ENCODE measurements around the gene PARD3.

Gene PARD3

DNA sequence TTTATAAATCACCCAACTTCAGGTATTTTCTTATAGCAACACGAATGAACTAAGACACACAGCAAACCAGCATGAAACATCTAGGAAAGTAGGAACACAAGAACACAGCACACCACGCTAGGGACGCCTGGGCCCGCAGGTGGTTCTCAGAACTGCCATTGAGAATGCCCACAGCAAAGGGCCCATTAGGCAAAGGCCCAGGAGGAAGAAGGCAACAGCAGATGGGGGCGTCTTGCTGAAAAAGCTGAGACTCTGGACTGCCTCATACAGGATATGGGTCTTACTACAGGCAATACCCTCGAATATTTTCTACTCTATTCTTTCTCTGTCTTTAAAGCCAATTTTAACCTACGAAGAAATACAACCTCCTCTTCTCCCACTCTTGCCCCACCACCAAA is 77.3 kb downstream of the PARD3 start:
- no peak for DNase-seq

DNA sequence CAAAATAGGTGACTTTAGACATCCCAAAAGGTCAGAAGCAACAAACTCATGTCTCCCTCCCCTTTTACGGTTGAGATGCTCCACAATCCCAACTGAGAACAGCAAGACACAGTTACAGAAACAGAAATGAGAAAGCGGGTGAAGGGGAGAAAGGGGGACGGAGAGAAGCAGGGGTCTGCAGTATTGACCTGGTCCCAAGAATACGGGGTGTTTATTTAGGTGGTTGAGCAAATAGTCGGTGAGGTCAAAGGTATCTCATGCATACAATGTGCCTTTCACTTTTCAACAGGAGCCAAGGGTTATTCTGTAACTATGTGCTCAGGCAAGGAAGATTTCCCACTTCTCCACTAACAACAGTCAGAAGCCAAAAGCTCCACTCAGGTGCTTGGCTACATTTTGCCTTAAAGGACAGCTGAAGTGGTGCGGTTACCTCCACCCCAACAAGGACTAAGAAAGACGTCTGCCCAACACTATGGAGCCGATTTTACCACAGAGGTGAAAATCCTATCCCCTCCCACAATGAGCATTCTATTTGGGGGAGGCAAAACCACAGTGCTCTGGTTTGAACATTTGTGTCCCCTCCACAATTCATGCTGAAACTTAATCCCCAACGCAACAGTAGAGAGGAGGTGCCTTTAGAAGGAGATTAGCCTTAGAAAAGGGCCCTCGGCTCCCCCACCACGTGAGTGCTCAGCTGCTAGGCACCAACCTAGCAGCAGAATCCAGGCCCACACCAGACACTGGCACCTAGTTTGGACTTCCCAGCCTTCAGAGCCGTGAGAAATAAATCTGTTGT is 77.9 kb downstream of the PARD3 start:
- no peak for DNase-seq

DNA sequence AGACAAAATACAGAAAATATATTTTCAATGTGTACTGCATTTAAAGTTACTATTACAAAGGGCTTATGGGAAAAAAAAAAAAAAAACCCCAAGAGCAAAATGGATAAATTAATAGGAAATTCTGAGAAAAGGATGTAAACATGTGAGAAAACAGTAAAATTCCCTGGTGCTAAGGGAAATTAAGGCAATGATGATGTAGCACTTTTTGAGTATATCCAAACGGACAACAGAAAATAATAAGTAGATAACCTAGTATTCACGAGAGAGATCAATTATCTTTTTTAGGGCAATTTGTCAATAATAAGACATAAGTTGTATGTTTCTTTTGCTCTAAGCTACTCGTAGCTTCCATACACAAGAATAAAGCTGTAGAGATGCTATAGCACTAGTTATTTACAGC is 80.2 kb downstream of the PARD3 start:
- no peak for DNase-seq

DNA sequence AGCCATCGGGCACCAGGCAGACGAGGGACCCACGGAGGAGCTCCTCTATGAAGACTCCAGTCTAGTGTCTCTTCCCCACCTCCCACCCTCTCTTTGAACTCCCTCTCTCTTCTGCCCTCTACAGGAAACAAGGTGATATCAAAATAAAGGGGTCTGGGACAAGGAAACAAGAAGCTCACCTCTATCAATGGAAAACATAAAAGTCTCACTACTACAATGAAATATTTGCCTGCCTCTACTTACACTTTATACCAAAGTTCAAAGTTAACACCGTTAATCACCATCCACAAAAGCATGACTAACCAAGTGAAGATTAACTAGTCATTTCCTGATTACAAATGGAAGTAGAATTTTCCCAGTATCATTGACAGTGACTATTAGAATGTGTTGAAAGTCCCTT is 82.2 kb downstream of the PARD3 start:
- DNase-seq: no peak

DNA sequence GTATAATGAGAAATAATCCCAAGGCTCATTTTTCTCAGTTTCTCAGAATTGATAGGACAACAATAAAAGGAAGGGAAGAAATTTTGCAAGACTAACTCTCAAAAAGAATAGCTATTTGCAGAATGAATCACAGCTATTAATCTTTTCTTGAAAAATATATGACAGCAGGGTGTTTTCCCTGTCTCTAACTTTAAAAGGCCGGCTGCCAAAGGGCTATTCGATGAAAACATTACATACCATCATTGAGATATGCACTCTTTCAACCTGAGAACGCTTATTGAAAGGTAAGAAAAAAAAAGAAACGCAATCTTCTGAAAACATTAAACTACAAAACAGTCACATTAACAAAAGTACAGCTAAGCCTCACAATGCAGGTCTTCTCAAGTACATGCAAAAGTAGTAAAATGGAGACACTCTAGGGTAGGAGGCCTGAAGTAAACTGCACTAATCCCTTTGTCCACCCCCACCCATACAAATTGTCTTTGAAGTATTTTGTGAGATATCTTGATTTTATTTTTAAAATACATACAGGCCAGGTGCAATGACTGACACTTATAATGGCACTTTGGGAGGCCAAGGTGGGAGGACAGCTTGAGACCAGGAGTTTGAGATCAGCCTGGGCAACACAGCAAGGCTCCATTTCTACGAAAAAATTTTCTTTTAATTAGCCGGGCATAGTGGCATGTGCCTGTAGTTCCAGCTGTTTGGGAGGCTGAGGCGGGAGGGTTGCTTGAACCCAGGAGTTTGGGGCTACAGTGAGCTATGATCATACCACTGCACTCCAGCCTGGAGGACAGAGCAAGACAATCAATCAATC is 83.0 kb downstream of the PARD3 start:
- DNase-seq: no peak

DNA sequence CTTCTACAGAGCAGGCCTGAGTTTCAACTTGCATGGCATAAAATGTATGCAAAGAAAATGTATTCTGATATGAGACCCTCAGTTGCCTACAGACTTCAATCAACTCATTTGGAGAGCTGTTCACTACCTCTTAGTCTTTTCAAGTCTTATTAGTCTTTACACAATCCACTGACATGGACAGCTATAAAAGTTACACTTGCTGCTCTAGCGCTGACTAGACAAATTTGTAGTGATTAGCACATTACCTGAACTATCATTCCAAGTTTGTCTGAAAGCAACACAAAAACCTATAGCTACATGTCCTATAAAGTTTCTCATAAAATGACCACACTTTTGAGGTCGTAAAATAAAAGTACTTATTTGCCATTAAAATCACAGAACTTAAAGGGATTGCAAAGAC is 83.9 kb downstream of the PARD3 start:
- no peak for DNase-seq

DNA sequence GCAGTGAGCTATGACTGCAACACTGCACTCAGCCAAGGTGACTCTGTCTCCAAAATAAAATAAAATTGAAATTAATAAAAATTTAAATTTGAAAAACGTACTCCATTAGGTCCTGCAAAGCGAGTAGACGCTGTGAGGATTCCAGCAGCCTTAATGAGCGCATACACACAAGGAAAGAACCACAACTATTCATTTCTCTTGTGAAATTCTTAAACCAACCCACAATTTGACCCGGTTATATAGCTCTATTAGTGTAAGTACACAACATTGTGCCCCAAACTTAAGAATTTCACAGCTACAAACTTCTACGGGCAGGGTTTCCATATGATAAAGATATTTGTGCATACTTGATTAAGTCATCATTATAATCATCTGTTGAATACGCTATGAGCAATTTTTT is 84.4 kb downstream of the PARD3 start:
- no peak for DNase-seq

DNA sequence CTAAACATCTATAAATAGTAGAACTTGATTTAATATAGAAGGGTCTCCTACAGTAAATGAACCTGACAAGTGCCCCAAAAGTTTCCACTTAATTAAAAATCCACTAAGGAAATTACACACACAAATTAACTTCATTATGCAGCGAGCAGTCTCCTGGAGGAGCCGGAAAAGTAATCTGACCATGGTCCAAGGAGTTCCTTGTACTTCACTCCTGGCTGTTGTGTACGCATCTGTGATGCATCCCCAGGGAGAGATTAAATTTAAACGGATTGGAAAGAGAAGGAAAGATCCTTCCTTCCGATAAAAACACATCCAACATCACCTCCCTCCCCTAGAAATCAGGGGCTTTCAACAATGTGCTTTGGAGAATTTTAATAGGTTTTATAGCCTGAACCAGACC is 85.5 kb downstream of the PARD3 start:
- DNase-seq: no peak

DNA sequence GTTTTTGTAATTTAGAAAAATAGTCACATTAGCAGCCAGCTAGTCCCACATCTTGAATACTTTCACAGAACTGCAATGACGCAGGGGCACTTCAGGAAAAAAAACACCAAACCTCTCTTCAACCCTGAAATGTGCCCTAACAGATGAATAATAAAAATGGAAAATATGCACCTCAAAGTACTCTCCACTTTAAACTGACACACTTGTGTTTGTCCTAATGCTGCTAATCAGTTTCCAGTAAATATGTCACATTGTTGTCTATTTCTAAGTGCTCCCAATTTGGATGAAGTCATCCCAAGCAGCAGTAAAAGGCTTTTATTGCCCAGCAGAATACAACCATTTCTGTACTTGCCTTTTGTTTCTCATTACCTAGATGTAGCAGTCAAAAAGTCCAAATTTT is 86.7 kb downstream of the PARD3 start:
- no peak for DNase-seq

DNA sequence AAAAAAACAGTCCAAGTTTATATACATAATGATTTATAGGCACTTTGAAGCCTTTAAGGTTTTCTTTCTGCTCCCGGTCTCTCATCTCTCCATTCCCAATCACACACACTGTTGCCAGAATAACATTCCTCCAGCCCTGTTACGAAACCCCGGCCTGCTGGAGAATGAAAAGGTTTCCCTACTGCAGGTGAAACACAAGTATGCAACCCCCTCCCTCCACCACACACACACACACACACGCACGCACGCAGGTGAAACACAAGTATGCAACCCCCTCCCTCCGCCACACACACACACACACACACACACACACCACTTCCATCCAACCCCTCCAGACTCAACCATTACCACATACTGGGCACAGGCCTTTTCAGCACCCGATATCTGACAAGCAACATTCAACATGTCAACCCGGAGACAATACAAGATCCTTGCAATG is 87.5 kb downstream of the PARD3 start:
- DNase-seq: no peak

DNA sequence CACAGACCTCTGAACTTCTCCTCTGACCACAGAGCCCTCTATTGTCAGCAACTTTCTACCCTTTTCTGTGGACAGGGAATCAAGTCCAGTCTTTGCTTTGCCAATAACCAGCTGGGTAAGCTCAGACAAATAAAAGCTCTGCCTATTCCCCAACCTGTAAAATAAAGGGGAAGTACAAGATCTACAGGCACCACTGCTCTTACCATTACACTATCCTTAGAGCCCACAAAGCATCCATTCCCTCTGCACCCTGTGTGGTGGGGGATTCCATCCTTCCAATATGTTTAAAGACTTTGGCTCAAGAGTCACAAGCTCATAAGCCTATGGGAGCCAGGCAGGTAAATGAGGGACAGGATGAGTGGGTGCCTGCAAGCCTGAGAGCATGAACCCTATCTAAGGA is 88.2 kb downstream of the PARD3 start:
- DNase-seq: no peak

DNA sequence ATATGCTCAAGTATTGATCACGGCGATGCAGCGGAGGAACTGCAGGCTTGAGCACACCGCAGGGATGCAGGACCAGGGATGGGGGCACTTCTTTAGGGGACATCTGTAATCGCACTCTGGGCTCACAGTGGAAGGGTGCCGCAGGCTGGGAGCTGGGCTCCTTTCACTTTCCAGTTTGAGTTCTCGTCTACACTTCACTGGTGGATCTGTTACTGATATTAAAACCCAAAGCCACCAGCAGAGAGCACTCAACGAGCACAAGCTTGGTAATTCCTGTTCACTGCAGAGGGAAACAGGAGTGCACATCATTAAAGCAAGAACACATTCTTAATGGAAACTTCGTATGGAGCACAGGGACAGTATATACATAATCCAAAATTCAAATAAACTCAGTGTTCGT is 91.3 kb downstream of the PARD3 start:
- DNase-seq: no peak

DNA sequence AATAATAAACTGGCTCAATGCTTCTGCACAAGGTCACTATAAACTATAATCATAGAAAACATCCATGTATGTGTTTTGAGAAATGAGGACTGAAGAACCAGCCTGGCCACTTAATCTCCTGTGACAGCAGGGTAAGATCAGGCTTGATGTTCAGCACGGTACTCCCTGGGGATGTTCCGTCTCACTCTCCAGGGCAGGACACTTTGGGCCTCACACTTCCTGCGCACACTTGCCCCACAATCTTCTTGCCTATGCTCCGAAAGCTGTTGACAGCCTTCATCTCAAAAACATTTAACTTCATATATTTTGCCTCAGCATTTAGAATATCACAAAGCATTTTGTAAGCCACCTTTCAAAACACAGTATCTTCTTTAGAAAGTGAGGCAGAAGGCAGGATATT is 92.7 kb downstream of the PARD3 start:
- DNase-seq: no peak

DNA sequence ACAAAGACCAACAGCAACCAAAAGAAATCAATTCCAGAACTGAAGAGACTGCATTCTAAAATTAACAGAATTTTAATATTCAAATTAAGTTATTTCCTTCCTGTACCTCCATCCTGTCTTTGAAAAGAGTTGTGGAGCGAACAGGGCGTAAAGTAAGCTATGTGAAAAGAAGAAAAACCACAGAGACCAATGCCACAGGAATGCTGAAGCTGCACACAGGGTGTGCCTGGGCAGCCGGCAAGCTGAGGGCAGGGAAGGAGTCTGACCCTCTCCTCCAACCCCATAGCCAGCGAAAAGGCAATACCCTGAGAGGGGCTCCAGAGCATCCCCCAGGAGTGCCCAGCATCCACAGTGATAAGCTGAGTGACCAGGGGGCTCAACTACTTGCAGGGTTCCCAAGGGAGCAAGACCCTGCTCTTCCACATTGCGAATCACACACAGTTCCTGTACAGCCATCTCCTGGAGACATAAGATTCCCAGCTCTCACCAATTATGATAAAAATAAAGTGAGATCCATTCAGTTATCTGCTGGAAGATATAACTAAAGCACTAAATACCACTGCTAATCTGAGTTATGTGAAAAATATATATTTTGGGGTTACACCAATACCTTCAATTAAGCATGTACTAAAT is 93.8 kb downstream of the PARD3 start:
- DNase-seq: no peak

DNA sequence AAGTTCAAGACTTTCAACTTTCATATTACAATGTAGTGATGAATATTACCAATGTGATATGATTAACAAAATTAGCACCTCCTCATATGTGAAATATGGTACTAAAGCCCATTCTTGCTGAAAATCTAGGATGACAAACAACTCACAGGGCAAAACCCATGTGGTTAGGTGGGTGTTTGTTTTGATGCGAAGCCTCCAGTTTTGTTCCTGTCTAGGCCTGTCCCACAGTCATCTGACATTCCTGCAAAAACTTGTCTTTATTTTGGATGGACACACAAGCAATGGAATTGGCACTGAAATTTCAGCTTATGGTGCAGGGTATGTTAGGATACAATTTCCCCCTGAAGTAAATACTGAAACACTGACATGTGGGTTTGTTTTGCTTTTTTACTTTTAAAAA is 95.3 kb downstream of the PARD3 start:
- no peak for DNase-seq

DNA sequence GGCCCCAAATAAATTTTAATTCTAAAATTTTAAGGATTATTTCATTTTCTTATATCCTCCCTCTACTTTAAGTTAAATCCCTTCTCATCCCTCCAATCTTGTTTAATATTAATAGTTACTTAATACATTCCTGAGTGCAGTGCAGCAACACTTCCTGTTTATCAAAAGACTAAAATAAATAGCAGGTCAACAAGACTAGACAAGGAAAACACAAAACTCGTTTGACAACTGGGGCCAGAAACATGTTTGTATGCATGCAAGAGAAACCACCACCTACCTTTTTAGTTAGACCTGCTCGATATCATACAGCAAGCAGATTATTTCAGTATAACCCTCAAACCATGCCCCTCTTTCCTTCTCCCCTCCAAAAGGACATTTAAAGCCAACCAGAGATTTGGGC is 95.8 kb downstream of the PARD3 start:
- DNase-seq: no peak

DNA sequence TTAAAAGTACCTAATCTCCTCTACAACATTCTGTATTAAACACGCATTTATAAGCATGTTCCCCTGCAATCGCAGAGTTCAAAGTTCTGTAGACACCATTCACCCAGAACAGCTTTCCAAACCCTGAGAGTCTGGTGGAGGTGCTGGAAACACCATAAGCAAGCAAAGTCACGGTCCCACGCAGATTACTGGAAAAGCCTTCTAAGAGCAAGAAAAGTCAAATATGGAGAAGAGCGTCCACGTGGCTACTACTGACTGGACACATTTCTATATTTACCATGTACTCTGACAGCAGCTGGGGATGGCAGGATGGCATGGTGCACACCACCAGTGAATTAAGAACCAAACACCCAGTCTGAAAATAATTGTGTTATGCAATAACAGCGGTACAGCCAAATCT is 97.7 kb downstream of the PARD3 start:
- no peak for DNase-seq

DNA sequence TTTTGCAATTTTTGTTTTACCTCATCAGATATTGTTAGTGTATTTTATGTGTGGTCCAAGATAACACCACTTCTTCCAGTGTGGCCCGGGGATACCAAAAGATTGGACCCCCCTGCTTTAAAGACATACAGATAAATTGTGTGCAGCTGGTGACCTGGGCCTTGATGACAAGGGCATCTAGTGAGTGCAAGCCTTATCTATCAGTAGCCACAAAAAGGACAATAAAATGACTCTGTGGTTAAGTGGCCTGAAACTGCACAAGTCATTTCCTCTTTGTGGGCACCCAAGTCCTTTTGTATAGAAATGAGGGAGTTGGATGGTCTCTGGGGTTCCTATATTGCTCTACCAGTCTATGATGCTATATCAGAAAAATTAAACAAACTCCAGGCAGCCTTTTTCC is 98.1 kb downstream of the PARD3 start:
- no peak for DNase-seq

DNA sequence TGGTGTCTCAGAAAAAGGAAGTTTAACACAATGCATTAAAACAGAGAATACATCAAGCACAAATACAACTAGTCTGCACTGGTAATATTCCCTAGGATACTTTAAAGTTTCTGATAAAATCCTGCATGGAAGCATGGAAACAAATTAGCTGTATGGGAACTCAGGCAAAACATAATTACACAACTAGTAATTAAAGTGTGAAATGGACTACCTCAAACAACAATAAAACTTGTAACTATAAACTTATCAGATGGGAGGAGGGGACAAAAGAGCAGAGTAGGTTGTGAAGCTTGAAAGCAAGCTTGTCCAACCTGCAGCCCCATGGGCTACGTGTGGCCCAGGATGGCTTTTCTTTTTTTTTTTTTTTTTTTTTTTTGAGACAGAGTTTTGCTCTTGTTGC is 98.9 kb downstream of the PARD3 start:
- no peak for DNase-seq

DNA sequence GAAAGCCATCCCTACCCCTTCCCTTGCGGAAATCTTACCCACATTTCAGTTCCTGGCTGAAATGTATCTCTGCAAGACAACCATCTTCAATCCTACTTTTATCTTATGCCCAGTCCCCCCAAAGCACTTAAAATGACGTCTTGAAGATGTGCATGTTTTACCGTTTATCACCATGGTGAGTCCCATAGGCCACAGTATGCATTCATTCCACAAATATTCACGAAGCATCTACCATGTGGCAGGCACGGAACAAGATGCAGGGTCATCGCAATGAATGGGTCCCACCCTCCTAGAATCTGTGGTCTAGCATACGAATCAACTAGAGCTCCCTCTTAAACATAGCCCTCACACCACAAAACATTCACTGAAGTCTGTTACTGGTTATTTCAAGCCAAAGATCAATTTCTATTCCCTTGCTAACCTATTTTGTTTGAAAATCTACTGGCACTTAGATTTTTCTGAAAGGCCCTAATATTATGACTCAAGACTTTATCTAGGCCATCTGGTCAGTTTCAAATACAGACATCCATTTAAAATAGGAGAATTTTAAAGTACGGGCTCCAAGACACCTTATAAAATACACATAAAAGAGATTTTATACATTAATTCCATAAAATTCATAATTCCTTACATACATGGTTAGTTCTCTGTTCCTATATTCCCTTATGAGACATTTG is 99.4 kb downstream of the PARD3 start:
- no peak for DNase-seq

DNA sequence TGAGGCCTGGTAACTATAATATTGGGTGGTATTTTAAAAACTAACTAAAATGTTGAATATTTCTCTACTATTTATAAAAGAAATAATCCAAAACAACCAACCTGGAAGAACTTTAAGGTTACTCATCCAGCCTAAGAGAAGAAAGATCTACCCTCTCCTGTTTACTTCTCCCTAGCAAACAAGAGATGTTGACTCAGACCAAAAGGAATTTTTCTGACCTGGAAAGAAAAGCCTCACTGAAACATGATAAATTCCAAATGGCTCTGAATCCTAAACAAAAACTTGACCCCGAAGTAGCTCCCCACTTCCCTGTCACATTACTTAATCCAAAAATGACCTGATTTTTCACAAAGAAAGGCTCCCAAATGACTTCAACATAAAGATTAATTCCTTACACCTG is 101.2 kb downstream of the PARD3 start:
- DNase-seq: no peak

DNA sequence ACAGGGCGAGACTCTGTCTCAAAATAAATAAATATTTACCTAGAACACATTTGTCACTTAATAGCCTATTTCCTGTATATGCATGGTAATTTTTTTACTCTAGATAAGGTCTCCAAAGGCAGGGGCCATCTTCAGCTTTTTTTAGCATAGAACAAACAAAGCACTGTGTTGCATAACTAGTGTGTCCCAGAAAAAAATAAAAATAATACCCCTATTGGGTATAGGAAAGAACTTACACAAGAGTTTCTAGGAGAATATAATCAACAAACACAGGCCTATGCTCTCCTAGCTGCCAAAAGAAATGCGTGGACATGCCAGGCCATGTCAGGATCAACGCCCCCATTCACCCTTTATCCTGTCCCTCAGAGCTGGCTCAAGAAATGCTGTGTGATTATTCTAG is 103.6 kb downstream of the PARD3 start:
- DNase-seq: no peak

DNA sequence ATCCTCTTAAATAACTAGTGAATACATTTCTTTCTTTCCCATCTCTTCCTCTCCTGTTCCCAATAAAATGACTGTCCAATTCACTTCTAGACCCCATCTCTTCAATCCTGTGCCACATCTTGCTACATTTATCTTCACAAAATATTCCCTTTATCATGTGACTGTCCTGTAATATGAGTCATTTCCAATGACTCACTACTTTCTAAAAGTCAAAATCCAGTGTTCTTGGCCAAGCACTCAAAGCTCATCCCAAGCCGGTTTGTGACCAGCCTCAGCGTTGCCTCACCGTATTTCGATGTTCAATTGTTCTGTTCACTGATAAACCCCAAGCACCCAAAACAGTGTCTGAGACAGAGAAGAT is 104.7 kb downstream of the PARD3 start:
- DNase-seq: no peak

Measured in NCI-H2227 treated with DMSO at 0.1 percent for 48 hours (cell line).